Chondrocyte (in vitro differentiated cells): ENCODE results near the gene TTLL6. TPM values are rescaled to one million over a fixed set of nuclear protein-coding genes. Genes with fewer than 3 reads are reported as not detected.
A peak's percentile ranks its signal among the peaks of the same experiment; 100 is the strongest.

ENCODE experiments used
- DNase-seq: peaks from one replicate; pipeline ENCODE4 v3.0.0; 2021; ENCODE audit warnings: mixed read lengths, low spot score
- H3K27ac Mint-ChIP-seq: one replicate; pipeline ENCODE4 v1.8.0; 2021; ENCODE audit warnings: mild to moderate bottlenecking, moderate library complexity, mixed read lengths; ENCODE audit not compliant: unreplicated experiment
- H3K27me3 Mint-ChIP-seq: 2 replicates; pipeline ENCODE4 v1.8.0; 2021; ENCODE audit warnings: low read depth, mixed read lengths
- H3K36me3 Mint-ChIP-seq: 2 replicates; pipeline ENCODE4 v1.8.0; 2021; ENCODE audit warnings: low read depth, mixed read lengths
- H3K4me1 Mint-ChIP-seq: 2 replicates; pipeline ENCODE4 v1.8.0; 2021; ENCODE audit warnings: low read depth, mild to moderate bottlenecking, mixed read lengths
- H3K4me3 Mint-ChIP-seq: one replicate; pipeline ENCODE4 v1.8.0; 2021; ENCODE audit warnings: mild to moderate bottlenecking, moderate library complexity, mixed read lengths; ENCODE audit not compliant: unreplicated experiment
- H3K9me3 Mint-ChIP-seq: 2 replicates; pipeline ENCODE4 v1.8.0; 2021; ENCODE audit warnings: low read depth, mixed read lengths
- total RNA-seq: library from RNA; stranded (reverse); gene quantifications from 3 replicates; pipeline ENCODE4 v1.2.1, GENCODE V29; 2021
- TF ChIP-seq, protein P1 (sequence below): fragments of 200-600 bp; sonication (generic); IDR thresholded peaks from 2 replicates; pipeline ENCODE4 v1.5.0; 2021; ENCODE audit warnings: antibody characterized with exemption, mild to moderate bottlenecking, moderate library complexity

TTLL6 gene
- total RNA-seq, 1 donor from 2014 or later: not detected

DNA sequence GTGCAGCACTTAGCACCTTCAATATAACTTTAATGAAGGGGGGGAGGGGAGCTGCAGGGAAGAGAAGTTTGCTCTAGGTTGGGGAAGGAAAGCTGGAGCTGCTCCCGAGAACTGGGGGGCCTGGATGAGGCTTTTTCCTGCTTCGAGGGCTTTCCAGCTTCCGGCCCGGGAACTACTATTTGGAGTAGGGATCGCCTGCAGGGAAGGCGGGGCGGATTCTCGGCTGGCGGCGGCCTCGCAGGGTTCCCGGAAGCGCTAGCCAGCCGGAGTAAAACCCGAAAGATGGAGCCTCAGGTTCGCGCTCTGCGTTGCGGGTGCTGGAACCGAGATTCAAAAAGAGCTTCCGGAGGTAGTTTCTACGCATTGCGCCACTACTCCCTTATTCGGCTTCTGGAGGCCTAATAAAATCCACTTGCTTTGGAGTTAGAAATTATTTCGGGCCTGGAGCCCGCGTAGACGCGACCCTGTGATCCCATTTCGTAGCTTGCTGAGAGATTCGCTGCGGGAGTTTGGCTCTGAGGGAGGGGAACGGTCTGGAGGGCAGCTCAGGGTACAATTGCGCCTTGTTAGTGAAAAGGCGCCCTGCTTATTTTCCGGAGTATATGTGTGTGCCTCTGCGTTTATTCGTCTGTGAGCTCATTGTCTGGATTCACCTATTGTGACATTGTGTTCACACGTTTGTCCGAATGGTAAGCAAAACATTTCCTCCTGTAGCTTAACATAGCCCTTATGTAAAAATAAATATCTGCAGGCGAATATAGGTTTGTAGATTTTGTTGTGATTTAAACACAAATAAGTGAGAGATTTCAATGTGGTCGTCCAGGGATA is 93.4 kb downstream of the TTLL6 start:
- peak overlapping the region; percentile 28 for H3K4me3 Mint-ChIP-seq

DNA sequence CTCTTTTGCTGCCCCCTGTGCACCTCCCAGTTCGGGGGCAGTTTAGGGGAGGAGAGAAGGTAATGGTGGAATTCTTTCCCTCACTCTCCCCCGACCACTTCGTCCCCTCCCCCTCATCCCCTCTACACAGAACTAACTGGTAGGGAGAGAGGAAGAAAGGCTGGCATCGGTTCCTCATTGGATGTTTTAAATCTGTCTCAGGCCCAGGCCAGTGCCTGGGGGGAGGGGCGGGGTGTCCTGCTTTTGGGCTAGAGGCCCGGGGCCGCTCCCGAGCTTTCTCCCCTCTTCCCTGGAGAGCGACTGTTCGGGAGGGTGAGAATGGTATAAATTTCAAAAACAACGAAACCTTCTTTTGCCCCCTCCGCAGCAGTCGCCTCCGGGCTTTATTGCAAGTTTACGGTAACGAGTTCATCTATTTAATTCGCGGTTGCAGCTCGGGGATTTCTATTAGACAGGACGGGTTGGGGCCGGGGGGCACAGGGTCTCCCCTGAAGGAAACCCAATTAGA is 94.1 kb downstream of the TTLL6 start, which contains the start of gene PRAC2:
Gene PRAC2, plus strand, starts transcription at position 271 of the 508 bp plus-strand sequence. CDS start 1,226 bp downstream, outside the sequence.
- TF ChIP-seq, protein P1, sequence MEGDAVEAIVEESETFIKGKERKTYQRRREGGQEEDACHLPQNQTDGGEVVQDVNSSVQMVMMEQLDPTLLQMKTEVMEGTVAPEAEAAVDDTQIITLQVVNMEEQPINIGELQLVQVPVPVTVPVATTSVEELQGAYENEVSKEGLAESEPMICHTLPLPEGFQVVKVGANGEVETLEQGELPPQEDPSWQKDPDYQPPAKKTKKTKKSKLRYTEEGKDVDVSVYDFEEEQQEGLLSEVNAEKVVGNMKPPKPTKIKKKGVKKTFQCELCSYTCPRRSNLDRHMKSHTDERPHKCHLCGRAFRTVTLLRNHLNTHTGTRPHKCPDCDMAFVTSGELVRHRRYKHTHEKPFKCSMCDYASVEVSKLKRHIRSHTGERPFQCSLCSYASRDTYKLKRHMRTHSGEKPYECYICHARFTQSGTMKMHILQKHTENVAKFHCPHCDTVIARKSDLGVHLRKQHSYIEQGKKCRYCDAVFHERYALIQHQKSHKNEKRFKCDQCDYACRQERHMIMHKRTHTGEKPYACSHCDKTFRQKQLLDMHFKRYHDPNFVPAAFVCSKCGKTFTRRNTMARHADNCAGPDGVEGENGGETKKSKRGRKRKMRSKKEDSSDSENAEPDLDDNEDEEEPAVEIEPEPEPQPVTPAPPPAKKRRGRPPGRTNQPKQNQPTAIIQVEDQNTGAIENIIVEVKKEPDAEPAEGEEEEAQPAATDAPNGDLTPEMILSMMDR: no peak
- no peak within 1 kb of the TSS for H3K27ac Mint-ChIP-seq
- no peak for DNase-seq
- H3K9me3 Mint-ChIP-seq: no peaks in the 10 kb centered on the region
- H3K36me3 Mint-ChIP-seq: peaks cover 2% of the 10 kb centered on the region
- H3K27me3 Mint-ChIP-seq: peaks cover 95% of the 10 kb centered on the region
- peaks cover 22% of the 10 kb centered on the region for H3K4me1 Mint-ChIP-seq
- H3K4me3 Mint-ChIP-seq: peak within 1 kb of the TSS; percentile 28

More for the DNA sequence above, 93.4 kb downstream of the TTLL6 start:
- no peak for DNase-seq
- H3K27me3 Mint-ChIP-seq: peaks cover 91% of the 10 kb centered on the region
- H3K36me3 Mint-ChIP-seq: peaks cover 2% of the 10 kb centered on the region
- H3K27ac Mint-ChIP-seq: no peak overlapping the region
- no peaks in the 10 kb centered on the region for H3K9me3 Mint-ChIP-seq
- H3K4me1 Mint-ChIP-seq: peaks cover 18% of the 10 kb centered on the region
- TF ChIP-seq, protein P1: no peak

DNA sequence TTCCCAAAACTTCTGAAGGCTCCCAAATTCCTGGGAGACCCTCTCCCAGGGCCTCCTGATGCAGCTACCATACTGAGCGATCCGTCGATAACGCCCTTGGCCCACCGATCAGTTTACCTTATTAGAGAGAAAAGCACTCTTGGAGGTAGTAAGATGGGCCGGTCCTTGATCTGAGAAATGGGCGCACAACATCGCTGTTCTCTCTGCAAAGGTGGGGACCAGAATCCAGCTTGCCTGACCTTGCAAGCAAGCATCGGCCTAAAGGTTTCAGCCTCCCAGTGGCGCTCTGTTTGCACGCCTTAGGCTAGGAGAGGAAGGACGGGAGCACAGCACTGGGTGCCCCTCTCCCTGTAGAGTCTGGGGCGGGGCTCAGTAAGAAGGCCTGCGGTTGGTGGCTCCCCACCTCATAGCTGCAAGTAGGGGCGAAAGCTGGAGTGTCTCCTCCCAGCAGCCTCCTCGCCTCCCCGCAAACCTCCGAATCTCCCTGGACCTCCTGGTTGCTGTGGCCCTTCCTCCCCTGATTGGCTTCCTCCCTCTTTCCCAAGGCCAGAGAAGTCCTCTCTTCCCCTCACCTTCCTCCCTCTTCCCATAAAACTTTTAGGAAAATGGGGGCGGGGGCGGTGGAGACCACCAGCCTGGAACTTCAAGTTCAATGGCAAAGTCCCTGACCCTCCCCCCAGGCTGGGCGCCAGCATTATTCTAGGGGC is 94.7 kb downstream of the TTLL6 start, which contains the start of gene PRAC1:
Gene PRAC1, minus strand, starts transcription at position 318 of the 707 bp plus-strand sequence. Its CDS starts 126 bp downstream, at position 192.
- H3K27ac Mint-ChIP-seq: no peak within 1 kb of the TSS
- H3K4me1 Mint-ChIP-seq: peaks cover 22% of the 10 kb centered on the region
- TF ChIP-seq, protein P1: no peak
- no peak for DNase-seq
- peak within 1 kb of the TSS; percentile 28 for H3K4me3 Mint-ChIP-seq
- peaks cover 2% of the 10 kb centered on the region for H3K36me3 Mint-ChIP-seq
- H3K9me3 Mint-ChIP-seq: no peaks in the 10 kb centered on the region
- H3K27me3 Mint-ChIP-seq: peaks cover 94% of the 10 kb centered on the region

DNA sequence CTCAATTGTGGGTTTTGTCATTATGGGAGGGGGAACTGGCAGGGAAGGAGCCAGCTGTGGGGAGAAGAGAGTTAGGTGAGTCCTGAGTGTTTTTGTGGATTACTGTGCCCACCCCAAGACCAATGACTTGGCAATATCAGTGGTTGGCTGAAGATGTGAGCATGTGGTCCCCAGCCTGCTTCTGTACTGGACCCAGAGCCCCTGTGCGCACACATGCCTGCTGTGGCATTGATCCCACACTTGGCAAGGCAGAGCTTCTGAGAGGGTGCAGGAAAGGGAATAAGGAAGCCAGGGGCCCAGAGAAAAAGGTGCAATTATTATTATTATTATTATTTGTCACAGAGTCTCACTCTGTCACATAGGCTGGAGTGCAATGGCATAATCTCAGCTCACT is 96.0 kb downstream of the TTLL6 start:
- Mint-ChIP-seq H3K9me3 (no peaks in the 10 kb centered on the region), H3K4me3 (no peak overlapping the region), H3K27ac (no peak overlapping the region), H3K27me3 (peaks cover 90% of the 10 kb centered on the region), H3K4me1 (peaks cover 22% of the 10 kb centered on the region), H3K36me3 (no peaks in the 10 kb centered on the region)
- no peak for DNase-seq
- TF ChIP-seq, protein P1: no peak
